HG03175 (cell line): ENCODE data around the gene FAT1.
"Not testable (repeated sequence)": the region's sequence is repeated elsewhere in the genome, so short reads cannot be mapped to it uniquely, and the experiment has no call there.

Experiments used
- ATAC-seq: cut with Tn5 transposase; IDR thresholded peaks from one replicate; pipeline ENCODE4 v1.9.1; 2021; ENCODE audit warnings: mild to moderate bottlenecking, moderate library complexity; ENCODE audit not compliant: unreplicated experiment

The FAT1 gene

DNA sequence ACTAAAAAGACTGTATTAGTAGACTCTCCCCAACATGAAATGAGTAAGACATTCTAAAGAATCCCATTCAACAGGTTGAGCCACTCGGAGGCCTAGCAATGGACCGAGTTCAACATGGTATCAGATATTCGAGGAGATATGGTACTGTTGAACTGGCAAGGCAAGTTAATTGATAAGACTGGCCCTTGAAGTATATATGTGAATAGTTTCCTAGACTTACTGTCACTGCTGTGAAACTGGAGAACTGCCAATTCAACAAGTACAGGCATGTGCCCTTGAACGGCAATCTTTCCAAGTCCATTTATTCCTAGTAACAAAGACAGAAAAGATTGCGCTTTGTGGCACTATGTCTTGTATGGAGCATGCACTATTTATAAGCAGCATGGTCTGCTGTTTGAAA, 24.4 kb downstream of the FAT1 start:
- no peak for ATAC-seq

DNA sequence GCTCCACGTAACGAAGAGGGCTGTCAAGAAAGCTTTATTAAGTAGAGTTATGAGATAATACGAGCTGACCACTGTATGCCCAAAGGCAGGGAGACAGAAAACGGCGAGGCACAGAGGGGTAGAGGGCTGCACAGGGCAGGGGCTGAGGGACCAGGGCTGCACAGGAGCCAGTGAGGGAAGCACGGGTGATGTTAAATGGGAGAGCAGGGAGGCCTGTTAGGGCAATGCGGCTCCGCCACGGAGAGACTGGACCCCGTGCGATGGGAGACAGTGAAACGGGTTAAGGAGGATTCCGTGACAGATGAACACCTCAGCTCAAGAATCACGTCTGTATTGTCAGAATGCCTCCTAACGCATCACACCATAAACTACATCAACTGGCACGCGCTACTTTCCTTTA, 25.1 kb downstream of the FAT1 start:
- no peak for ATAC-seq

DNA sequence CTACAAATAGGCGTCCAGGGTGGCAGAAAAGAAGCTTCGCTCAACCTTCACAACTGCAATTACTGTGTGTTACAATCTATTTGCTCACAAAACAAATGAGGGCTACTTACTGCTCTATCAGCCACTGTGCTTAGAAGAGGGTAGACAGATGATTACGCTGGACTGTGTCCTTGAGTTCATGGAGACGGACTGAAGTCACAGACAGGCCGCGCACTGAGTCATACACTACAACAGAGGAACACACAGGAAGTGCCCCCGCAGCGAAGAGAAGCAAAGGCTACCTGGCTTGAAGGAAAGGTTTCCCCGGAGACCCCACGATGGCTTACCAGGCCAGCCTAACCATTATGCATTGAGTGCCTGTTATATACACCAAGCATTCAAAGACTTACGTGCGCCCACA, 25.6 kb downstream of the FAT1 start:
- no peak for ATAC-seq

DNA sequence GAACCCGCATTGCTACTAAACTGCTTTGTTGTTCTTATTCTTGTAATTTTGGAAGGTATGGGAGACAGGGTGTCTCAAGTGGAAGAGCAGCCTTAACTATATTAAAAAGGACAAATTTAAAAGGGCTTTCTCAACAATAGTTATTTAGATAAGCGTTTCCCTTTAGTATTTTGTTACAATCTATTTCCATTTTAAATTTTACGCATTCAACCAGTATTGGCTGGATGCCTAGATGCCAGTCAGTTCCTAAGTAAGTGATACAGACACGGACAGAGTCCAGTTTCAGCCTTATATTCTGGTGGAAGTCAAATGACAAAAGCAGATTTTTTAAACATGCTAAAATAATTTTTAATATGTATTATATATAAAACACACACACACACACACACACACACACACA, 28.3 kb downstream of the FAT1 start:
- no peak for ATAC-seq

DNA sequence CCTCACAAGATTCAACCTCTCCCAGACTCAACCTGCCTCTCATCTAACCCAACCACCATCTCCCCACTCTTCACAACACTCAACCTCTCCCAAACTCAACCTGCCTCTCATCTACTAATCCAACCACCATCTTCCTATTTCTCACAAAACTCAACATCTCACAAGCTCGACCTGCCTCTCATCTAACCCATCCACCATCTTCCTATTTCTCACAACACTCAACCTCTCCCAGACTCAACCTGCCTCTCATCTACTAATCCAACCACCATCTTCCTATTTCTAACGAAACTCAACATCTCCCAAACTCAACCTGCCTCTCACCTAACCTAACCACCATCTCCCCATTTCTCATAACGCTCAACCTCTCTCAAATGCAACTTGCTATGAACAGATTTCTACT, 29.8 kb downstream of the FAT1 start:
- ATAC-seq = no peak

DNA sequence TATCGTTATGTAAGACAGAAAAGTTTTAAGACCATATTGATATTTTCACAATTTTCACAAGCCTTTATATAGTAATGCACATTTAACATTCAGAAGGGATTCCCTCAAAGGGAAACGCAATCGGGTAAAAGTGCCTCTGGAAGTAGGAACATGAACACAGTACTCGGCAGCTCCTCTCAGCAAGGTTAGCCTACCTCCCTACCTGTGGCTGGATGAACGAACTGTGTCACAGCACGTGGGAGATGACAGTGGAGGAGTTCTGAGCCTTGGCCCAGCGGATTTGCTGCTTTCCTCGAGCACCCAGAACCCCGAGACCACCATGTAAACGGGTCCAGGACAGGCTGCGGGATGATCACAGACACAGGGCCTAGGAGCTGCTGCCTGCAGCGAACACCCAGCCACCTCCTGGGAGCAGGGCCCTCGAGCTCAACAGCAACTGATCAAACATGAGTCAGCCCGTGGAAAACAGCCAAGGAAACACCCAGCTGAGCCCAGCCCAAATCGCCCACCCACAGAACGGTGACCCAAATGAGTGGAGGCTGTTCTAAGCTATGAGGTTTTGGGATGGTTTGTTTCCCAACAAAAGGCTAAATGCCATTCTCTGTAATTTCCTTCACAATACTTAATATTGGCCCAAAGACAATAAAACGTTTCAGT, 30.4 kb downstream of the FAT1 start:
- no peak for ATAC-seq

DNA sequence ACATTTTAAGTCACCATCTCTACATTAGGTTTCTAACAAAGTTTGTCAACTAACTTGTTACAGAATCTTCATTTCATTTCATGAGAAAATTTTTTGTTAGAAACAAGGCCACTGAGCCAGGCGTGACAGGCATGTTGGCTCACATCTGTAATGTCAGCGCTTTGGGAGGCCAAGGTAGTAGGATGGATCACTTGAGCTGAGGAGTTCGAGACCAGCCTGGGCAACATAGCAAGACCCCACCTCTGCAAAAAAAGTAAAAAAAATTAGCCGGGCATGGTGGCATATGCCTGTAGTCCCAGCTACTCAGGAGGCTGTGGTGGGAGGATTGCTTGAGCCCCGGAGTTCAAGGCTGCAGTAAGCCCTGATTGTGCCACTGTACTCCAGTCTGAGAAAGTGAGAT, 32.3 kb downstream of the FAT1 start:
- ATAC-seq = no peak

DNA sequence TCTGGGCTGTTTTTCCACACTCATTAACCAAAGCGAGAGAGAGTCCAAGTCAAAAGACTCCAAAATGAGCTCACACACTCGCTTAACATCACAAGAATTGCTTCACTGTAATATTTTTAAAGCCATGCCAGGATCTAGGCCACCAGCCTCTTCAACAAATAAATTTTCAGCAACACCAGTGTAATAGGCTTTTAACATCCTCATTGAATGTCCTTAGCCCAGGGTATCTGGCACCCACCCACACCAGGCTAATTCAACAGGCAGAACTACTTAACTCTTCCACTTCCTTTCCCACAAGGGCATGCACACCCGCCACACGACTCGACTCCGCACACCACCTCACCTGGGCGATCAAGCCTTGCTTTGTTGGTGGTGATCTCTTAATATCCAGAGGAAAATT, 34.2 kb downstream of the FAT1 start:
- ATAC-seq = no peak

DNA sequence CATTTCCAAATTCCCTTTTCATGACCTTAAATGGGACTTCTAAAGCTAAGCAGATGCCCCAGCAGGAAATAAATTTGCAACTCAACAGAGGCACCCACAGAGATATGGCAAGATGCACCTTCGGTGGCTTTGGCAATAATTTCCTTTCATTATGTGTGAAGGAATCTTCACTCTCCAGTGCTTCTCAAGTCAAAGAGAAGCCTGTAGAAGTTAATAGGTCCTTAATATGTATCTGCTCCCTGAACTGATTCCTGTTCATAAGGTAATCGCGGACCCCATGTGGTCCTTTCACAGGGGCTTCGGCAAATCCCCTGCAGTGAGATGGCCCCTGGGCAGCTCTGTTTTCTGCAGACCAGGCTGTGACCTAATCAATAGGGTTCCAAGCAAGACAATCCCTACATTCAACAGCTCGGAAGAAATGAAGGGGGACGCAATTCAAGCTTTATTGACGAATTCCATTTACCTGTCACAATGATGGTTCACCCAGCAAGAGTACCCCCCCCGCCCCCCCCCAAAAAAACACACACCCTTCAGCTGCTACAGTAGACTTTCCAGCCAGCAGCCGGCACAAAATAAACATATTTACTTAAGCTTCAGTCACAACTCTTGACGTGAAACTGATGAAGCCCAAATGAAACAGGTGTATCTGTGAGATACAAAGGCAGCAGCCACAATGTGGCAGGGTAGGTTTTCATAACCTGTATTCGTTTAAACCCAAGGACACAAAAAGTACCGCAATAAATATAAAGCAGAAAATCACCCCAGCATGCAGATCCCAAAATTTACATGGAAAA, 35.3 kb downstream of the FAT1 start:
- ATAC-seq = no peak

DNA sequence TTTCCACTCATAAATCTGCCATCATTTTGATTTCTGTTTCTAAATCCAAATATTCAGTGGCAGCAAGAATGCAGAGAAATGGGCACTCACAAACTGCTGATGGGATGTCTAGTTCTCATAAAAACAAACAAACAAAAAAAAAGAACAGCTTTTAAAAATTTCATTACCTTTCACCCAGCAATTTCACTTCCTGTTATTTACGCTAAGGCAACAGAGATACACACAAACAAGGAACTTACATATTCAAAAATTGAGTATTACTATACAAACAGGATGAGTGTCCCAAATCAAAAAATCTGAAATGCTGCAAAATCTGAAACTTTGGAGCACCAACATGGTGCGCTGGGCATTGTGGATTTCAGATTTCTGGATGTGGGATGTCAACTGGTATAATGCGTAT, 36.4 kb downstream of the FAT1 start:
- no peak for ATAC-seq

DNA sequence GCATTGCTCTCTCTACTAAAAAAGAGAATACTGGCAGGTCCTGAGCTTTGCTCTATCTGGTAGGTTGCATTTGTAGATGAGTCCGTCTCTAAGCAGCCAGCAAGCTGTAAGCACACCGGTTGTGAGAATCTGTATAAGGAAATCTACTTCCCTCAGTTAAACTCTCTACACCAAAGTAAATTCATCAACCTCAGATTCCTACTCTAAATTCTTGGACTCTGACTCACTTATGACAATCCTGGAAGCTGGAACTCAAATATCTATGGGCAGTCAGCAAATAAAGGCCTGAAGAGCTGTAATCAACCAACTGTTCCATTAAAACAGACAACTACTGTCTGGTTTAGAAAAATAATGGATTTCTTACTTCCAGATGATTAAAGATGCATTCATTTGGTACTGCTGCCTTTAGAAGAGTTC, 37.9 kb downstream of the FAT1 start:
- ATAC-seq = no peak

DNA sequence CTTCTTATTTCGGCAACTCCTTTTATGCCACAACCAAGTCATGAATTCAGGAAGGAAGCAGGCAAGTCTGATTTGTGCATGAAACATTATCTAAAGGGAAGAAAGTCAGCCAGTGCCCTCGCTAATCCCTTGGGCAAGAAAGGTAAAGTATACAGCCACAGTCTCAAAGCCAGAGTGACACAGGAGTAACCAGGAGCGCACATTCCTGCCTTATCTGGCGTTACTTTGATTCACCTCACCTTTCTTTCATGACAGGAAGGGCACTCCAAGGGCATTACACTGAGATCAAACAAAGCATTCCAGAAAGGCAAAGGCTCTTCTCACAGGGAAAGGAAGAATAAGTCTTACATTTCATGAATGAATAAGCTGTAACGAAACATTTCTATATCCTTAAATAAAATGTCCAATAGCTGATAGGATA, 38.8 kb downstream of the FAT1 start:
- no peak for ATAC-seq

DNA sequence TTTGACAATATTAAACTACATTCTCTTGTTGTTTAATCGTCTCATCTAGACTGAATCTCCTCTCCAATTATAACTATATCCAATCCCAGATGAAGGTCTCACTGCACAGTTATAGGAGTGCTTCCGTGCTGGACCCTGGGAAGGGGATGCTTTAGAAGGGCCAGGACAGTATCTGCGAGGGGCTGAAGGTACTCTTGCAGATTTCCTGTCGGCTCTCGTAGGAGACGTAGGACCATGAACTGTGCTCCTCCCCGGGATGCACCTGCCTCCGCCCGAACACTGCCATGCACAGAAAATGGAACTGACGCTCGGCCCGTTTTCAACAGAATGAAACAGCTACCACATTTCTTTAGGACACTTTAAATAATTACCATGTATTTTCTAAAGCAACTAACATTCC, 39.4 kb downstream of the FAT1 start:
- ATAC-seq = no peak

DNA sequence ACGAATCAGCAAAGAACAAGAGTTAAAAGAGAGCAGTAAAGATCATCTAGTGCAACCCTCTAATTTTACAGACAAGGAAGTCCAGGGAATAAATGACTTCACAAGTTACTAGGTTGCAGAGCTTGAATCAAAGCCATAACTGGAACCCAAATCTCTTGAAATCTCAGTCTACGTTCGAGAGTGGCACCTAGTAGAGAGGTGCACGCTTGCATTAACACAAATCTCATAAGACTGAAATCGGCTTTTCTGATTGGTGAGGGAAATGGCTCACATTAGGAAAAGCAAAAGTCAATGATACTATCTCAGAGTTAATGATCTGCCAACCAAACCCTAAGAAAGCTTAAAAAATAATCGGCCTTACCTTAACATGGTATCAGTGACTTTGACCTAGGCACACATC, 43.0 kb downstream of the FAT1 start:
- no peak for ATAC-seq

DNA sequence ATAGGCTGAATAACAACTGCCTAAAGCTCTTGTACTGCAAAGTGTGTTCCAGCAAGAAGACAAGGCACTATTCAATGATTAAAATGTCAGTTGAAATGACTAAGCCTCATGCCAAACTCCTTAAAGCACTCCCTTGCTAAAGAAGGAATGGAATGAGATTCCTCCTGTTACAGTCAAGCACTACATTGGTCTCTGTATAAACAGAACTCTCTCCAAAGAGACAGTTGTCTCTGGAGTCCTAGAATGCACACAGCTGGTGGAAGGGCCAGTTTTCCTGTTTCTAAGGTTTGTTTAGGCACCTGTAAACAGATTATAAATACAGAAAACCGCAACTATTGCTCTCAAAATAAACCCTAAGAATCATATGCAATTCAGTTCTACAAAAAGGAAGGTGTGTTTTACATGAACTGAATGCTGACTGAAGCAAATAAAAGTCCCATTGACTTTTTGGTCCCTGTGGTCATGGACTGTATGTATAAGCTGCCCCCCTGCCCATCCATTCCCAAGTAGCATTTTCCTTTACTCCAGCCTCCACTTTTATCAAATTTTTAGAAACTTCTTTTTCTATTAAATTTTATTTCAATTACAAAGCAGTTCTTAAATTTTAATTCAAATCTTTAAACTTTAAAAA, 47.0 kb downstream of the FAT1 start:
- no peak for ATAC-seq

DNA sequence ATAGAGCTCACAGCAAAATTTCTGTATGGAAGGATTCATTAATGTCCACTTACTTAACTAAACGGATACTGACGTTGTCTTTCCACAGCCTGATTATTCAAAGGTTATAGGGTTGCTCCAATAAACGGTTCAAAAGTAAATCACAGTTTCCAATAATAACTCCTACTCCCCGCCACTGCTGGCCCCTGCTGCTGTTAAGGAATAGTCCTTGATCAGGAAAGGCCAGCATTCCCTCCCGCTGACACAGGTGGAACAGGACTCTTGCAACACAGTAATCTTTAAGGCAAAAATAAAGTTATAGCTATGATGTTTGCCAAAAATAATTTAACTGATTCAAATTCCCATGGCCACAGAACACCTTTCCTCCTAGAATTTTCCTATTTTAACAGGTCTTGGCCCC, 53.9 kb downstream of the FAT1 start:
- ATAC-seq = no peak

DNA sequence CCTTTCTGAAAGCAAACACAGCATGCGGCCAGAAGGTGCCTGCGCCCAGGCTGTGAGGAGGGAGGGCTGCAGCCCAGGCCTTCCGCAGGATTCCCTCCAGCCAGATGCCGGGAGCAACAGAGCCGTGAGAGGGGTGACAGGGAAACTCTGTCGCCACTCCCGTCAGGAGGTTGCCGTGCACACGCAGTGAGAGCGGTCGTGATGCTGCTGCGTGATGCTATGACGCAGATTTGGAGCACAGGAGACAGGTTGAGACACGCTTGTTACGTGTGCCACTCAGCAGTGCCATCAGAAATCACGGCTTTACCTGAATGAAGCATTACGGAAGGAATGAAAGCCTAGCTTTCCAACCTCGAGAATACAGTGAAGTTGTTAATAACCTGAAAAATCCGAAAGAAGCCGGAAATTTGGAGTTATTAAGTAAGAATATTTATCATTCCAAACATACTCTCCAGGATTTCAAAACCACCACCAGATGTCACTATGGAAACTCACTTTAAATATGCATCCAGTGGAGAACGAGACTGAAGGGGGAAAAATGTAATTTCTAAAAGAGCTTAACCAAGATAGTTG, 54.4 kb downstream of the FAT1 start:
- no peak for ATAC-seq

DNA sequence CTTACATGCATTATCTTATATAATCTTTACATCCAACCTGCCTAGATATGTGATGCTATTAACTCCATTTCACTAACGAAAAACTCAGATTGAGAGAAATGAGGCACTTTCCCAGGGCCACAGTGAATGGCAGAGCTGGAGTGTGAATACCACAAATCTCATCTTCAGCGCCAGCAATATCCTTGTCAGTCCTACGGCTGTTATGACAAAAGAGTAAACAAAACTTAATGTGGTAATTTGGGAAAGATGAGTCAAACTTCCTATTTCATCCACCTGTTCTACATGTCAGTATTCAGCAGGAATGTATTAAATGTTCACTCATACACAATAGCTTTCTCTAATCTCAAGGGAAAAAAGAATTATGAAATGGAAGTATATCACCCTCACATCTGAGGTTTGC, 56.9 kb downstream of the FAT1 start:
- ATAC-seq = no peak

DNA sequence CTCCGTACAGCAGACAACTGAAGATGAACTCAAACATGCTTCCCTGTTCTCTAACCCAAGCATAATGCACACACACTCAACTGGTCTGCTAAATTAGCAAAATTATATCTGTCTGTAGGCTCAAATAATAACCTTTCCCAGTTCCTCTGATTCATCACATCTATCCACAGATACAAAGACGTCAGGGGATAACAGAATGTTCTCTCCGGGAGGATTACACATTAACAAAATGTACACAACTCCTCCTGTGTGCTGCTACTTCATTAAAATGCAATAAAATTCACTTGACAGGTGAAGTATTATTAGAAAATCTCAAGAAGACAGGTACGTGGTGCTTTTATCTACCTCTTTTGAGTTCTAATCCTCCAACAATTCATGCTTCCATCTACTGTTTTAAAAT, 57.4 kb downstream of the FAT1 start:
- ATAC-seq = no peak

DNA sequence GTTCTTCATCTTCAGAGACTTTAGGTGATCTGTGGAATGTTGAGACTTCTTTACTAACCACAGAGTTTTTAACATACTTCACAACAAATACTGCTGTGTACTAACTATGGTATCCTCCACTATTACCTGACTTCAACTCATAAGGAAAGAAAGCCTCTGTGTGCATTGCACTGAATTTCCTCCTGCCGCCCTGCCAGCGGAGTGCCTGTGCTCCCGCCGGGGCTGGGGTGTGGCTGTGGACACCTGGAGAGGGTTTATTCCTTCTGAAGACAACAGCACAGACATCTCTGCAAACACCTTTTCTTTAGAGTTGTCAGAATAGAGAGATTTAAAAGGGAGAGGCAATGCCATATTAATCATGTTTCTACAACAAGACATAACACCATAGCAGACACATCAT, 63.3 kb downstream of the FAT1 start:
- no peak for ATAC-seq

DNA sequence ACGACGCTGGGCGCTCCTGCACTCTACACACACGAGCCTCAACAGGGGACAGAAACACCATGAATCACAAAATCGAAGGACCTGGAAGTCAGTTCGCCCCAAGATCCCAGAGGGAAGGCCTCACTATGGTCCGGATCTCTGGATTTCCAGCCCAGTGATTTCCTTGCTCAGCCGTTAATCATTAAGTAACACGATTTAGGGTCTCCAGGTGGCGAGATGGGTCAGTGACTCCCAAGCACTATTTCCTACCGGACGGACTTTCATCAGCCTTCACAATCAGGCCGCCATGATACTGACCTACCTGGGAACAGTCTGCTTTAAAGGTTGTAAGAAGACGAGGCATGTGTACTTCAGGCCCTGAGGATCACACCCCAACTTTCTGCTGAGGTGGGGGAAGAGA, 63.7 kb downstream of the FAT1 start:
- ATAC-seq = no peak

DNA sequence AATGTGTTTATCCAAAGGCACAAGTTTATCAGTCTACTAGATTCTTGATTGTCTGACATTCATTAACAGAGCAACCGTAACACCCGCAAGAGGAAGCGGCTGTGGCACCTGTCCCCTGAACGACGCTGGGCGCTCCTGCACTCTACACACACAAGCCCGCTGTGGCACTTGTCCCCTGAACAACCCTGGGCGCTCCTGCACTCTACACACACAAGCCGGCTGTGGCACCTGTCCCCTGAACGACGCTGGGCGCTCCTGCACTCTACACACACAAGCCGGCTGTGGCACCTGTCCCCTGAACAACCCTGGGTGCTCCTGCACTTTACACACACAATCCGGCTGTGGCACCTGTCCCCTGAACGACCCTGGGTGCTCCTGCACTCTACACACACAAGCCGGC, 64.2 kb downstream of the FAT1 start:
- not testable (repeated sequence) for ATAC-seq
